Measurements from ENCODE around the gene TENM4. TPM values are rescaled to one million over a fixed set of nuclear protein-coding genes. Genes with fewer than 3 reads are reported as not detected.
"Not testable (repeated sequence)": the region's sequence is repeated elsewhere in the genome, so short reads cannot be mapped to it uniquely, and the experiment has no call there.

The TENM4 gene
- polyA plus RNA-seq, 4 donors, result 19.1 to 29.5 (median 22.3) TPM

DNA sequence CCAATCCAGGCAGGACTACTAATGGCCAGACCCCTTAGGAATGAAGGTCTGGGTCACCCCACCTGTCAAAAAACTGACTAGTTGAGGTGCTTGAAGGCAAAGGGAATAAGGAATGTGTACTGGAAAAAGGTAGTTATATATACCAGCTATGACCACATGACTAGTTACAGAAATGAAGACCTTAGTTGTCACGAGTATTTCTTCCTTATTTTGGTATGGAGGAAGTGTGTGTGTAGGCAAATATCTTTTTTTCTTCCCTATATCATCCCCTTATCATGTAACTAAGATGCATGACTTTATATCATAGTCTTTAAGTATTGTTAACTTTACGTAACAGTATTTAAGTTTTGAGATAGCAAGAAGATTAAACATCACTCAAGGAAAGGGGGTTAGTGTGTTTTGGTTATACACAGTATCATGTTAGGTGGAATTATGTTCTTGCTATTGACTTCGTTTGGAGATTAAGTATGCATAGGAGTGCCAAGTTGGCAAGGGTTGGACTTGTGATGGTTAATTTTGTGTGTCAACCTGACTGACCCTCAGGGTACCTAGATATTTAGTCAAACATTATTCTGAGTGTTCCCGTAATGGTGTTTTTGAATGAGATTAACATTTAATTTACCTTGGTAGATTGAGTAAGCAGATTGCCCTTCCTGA is 828.0 kb downstream of the TENM4 start:
- no peak for DNase-seq (ENCODE audit: low read depth in 4 of 4, low spot score in 2 of 4)

DNA sequence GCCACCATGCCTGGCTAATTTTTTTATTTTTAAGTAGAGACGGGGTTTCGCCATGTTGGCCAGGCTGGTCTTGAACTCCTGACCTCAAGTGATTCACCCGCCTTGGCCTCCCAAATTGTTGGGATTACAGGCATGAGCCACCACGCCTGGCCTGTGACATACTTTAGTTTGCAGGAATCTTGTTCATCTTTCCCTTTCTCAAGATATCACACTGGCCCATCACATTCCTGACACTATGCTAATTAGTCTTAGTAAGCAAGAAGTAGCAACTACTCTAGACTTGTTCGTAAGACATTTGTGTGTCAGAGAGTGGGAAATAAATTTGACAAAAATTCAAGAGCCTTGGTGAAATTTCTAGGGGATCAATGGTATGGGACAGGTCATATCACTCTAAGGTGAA is 831.5 kb downstream of the TENM4 start:
- not testable (repeated sequence) for DNase-seq (ENCODE audit: low read depth in 4 of 4, low spot score in 2 of 4)

DNA sequence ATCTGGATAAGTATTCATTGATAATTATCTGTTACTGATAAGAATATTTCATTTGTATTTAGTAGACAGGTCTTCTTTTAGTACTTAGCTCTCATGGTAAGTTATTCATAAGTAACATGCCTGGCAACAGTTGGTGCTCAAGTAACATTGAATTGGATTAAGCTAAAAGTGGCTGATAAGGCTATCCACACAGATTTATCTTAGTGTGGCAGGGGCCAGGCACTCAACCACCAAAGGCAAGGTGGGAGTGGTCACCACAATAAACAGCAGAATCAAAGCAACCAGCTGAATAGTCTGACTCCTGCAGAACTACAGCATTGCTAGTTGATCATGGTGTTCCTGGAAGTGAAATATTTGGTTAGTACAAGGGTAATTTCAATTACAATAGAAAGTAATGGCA is 833.1 kb downstream of the TENM4 start:
- DNase-seq (ENCODE audit: low read depth in 4 of 4, low spot score in 2 of 4), result no peak

DNA sequence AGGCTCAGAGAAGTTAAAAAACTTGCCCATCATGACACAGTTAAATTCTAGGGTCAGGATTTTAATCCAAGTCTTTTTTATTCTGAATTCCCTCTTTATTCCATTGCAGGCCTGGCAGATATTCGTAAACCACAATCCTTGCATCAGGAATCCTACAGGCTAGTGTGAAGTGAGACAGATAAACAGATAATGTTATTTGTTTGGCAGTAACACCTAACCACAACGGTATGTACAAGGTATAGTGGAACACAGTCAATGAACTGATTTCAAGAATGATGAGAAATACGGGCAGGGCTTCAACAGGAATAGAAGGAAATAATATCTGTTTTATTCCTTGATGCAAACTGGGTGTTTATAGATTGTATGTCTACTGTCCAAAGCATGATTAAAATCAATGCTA is 834.2 kb downstream of the TENM4 start:
- no peak for DNase-seq (ENCODE audit: low read depth in 4 of 4, low spot score in 2 of 4)

DNA sequence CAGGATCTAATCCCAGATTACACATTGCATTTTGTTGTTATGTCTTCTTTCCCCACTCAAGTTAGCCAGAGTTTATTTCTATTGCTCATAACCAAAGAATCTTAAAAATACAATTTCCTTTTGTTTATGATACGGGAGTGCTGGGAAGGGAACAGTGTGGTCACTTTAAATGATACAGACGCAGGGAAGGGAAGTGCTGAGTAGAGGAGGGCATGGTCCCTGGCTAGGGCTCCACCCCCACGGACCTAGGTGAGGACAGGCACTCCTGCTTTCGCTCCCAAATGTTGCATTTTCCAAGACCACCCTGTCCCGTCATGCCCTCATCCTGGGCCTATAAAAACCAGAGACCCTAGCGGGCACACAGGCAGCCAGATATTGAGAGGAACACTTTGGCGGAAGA is 835.5 kb downstream of the TENM4 start:
- DNase-seq (ENCODE audit: low read depth in 4 of 4, low spot score in 2 of 4), result no peak

DNA sequence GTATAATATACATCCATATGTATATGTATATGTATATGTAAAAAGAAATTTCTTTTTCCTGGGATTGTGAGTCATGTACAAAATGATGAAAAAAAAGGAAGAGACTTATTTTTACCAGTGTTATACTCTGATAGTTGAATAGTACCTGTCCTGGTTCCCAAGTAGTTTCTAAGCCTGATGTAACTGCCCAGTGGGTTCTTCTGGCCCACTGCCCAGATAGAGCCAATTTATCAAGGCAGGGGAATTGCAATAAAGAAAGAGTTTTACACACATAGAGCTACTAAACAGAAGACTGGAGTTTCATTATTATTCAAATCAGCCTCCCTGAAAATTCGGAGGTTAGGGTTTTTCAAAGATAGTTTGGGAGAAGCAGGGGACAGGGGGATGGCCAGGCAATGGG is 837.0 kb downstream of the TENM4 start:
- DNase-seq (ENCODE audit: low read depth in 4 of 4, low spot score in 2 of 4), result no peak
